ENCODE measurements around the gene PPFIA2.

Gene PPFIA2

DNA sequence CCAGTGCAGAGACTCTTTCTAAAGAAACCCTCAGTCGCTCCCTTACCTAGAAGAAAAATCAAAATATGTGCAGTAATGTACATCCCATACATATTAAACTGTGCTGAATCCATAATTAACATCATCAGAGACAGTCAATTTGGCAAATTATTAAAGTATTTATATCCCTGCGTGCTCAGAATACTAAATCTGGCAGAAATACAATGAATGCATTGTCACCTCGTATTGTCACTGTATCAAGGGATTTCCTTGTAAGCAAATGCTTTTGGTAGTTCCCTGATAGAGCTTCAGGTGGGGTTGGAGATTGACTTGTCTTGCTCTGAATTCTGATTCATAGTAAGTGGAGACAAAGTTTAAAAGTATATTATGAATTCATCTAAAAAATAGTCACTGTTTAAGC lies 319.1 kb downstream of the PPFIA2 start:
- no peak for DNase-seq

GRCh38 chr12:81439344-81439743 lies 319.8 kb downstream of the PPFIA2 start:
- DNase-seq: no peak

- no peak for DNase-seq
Observed at GRCh38 chr12:81417056-81417455, 342.1 kb downstream of the PPFIA2 start.

GRCh38 chr12:81416571-81416970 lies 342.6 kb downstream of the PPFIA2 start:
- DNase-seq: no peak

- no peak for DNase-seq
Observed at GRCh38 chr12:81414441-81414840, 344.7 kb downstream of the PPFIA2 start.

- no peak for DNase-seq
Observed at GRCh38 chr12:81412940-81413339, 346.2 kb downstream of the PPFIA2 start.

GRCh38 chr12:81403348-81403747 lies 355.8 kb downstream of the PPFIA2 start:
- DNase-seq: no peak

DNA sequence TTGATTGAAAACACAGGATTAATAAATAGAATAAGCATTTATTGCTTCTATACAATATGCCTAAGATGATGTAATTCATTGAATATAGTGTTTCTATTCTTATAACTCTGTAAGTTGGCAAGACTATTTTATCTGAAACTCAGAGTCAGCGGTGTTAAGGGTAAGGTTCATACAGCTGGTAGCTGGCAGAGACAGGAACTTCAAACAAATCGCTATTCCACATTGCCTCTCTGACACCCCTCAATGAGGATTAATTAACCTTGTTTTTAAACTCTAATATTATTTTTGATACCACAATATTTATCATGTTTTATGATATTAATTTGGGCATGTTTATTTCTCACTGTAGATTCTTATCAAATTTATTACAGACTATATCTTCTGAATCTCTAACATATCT lies 357.9 kb downstream of the PPFIA2 start:
- no peak for DNase-seq

DNA sequence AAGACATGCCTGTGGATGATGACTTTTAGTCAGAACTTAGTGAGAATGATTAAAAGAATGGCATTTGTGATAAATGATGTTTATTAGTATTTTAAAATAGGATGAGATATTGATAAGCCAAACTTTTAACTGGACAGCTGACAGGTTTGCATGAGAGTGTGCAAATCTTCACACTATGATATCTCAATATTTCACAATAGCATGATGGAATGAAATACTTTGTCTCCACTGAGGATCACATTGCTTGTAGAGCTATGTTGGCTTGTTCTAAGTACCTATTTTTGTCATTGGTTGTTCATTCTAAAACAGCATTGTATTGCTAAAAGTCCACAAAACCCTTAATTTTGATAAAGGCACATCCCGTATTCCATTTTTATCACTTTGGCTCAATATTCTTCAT lies 359.1 kb downstream of the PPFIA2 start:
- DNase-seq: no peak

GRCh38 chr12:81395431-81395830 lies 363.7 kb downstream of the PPFIA2 start:
- no peak for DNase-seq

DNA sequence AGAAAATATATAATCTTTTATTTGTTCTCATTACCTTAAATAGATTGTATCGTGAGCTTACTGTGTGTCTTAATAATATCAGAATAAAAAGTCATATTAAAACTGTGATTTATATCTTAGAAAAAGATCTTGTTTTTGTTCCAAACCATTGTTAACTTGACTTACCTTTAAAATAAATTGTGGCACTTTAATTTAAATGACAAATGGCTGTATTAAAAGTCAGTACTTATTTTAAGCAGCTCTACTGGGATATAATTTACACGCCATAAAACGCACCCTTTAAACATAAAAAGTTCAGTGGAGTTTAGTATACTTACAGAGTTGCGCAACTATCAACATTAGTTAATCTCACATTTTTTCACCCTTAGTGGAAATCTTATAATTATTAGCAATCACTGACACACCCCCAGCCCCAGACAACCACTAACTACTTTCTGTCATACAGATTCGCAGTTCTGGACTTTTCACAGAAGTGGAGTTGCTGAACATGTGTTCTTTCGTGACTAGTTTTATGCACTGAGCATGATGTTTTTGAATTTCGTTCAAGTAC lies 369.5 kb downstream of the PPFIA2 start:
- DNase-seq: no peak

GRCh38 chr12:81386101-81386500 lies 373.0 kb downstream of the PPFIA2 start:
- DNase-seq: no peak

- DNase-seq: no peak
Observed at GRCh38 chr12:81381951-81382350, 377.2 kb downstream of the PPFIA2 start.

GRCh38 chr12:81378601-81379285 lies 380.4 kb downstream of the PPFIA2 start:
- DNase-seq: no peak

GRCh38 chr12:81377771-81378170 lies 381.4 kb downstream of the PPFIA2 start:
- no peak for DNase-seq

- DNase-seq: no peak
Observed at GRCh38 chr12:81375969-81376368, 383.2 kb downstream of the PPFIA2 start.

DNA sequence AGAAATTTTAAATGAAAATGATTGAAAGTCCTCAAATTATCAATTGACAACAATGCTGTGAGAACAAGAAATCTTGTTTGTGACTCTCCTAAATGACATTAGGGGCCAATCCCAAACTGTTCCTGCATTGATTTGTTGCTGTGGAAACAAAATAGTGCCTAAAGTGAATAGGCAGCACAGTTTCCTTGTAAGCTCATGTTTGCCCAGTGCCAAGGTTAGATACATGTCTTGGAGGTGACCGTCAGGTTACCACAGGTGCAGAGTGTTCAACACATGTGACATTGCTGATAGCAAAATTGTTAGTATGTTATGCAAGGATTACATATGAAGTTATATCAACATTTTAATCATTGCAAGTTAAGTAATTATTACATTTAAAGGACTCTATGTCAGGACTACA lies 388.7 kb downstream of the PPFIA2 start:
- no peak for DNase-seq

GRCh38 chr12:81369175-81369574 lies 390.0 kb downstream of the PPFIA2 start:
- DNase-seq: no peak

DNA sequence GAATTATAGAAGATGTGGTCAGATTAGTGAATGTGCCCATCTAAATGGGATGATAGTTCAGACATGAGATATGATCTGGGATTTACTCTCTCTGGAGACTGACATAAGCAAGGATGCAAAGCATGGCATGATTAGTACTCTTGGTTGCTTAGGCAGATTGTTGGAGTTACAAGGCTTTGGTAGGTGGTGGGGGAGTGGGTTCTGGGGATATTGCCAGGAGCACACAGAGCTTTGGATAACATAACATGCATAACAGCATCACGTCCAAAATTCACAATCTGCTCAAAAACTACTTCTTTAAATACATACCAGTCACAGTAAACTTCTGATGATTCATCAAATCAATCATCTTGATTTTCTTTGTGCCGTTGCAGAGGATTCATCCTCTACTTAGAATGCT lies 393.9 kb downstream of the PPFIA2 start:
- DNase-seq: no peak

GRCh38 chr12:81360916-81361315 lies 398.2 kb downstream of the PPFIA2 start:
- no peak for DNase-seq

DNA sequence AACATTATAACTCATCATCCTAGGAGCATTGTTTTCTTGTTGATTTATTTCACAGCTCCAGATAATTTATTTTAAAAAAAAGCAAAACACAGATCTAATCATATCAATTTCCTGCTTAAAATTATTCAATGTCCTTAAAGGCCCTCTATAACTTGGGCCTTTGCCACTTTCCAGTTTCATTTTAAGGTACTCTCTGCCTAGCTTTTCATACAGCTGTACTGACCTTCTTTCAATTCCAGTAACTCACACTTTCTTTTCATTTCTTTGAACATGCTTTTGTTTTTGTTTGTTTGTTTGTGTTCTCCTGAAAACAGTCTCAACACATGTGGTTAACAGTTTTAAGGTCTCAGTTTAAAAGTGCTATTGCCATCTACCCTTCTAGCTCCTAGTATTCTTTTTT lies 399.4 kb downstream of the PPFIA2 start:
- DNase-seq: no peak

GRCh38 chr12:81354327-81354932 lies 404.7 kb downstream of the PPFIA2 start:
- DNase-seq: no peak

GRCh38 chr12:81350309-81350708 lies 408.8 kb downstream of the PPFIA2 start:
- no peak for DNase-seq

- no peak for DNase-seq
Observed at GRCh38 chr12:81347404-81347803, 411.7 kb downstream of the PPFIA2 start.

- no peak for DNase-seq
Observed at GRCh38 chr12:81340910-81341309, 418.2 kb downstream of the PPFIA2 start.
